Measurements from ENCODE around the gene HIVEP3.

DNA sequence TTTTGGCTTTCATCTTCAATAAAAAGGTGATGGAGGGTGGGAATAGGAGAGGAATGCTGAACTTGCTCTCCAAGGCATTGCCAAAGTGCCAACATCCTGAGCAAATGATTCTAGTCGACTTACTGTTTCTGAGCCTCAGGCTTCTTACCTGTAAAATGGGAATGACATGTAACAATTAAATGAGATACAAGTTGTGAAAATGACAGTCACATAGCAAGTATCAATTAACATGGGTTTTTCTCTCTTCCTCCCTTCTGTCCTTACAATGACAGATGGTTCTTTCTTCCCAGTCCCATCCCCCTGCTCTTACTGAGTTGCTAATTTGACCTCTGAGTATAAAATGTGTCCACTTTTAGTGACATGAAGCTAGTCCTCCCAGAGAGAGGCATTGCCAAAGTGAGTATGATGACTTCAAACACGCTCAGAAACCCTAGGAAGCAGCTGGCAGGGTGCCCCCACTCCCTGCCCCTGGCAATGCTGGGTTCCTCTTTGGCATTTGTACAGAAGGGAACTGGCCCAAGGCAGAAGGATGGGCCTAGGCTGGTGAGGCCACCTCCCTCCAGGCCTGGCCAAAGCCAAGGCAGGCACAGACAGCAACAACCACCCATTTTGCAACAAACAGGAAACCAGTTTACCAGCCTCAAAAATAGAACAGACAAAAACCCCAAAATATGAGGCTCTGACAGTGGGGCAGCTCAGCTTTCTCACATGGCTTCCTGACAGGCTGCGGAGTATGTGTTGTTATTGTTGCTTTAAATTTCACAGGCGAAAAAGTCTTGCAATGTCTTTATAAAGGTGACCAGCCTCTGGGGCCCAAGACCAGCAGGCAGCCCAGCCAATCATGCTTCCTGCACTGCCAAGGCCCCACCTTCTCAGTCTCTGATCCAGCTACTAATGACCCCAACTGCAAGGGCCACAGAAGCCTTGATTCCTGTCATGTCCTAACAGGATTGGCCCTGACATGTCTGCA lies 115.9 kb downstream of the HIVEP3 start:
- TF ChIP-seq, protein P1, sequence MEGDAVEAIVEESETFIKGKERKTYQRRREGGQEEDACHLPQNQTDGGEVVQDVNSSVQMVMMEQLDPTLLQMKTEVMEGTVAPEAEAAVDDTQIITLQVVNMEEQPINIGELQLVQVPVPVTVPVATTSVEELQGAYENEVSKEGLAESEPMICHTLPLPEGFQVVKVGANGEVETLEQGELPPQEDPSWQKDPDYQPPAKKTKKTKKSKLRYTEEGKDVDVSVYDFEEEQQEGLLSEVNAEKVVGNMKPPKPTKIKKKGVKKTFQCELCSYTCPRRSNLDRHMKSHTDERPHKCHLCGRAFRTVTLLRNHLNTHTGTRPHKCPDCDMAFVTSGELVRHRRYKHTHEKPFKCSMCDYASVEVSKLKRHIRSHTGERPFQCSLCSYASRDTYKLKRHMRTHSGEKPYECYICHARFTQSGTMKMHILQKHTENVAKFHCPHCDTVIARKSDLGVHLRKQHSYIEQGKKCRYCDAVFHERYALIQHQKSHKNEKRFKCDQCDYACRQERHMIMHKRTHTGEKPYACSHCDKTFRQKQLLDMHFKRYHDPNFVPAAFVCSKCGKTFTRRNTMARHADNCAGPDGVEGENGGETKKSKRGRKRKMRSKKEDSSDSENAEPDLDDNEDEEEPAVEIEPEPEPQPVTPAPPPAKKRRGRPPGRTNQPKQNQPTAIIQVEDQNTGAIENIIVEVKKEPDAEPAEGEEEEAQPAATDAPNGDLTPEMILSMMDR (IDR thresholded peaks at IDR 0.05; ENCODE audit: low read depth, low read length) = no peak
- TF ChIP-seq, protein P2, sequence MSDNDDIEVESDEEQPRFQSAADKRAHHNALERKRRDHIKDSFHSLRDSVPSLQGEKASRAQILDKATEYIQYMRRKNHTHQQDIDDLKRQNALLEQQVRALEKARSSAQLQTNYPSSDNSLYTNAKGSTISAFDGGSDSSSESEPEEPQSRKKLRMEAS (IDR thresholded peaks at IDR 0.05; ENCODE audit: low read depth, low read length) = peak; percentile 26; the same call in 1 of the 2 replicates
